H9 (cell line): ENCODE measurements around the gene EDEM1. TPM values are rescaled to one million over a fixed set of nuclear protein-coding genes. Genes with fewer than 3 reads are reported as not detected.

Experiments used
- DNase-seq: peaks from one replicate; pipeline ENCODE4 v3.0.0-alpha.2; 2017
- H2AFZ ChIP-seq: one replicate; pipeline ENCODE4 v1.6.1; 2013; ENCODE audit warnings: mild to moderate bottlenecking, low read length, control low read depth, moderate library complexity
- H2AK5ac ChIP-seq: 2 replicates; pipeline ENCODE4 v1.6.1; 2013; ENCODE audit warnings: low read length, control low read depth, mixed read lengths; ENCODE audit not compliant: insufficient read length
- H2BK120ac ChIP-seq: one replicate; pipeline ENCODE4 v1.6.1; 2013; ENCODE audit warnings: low read depth, mild to moderate bottlenecking, low read length, control low read depth, inconsistent platforms; ENCODE audit not compliant: poor library complexity, severe bottlenecking
- H2BK12ac ChIP-seq: 2 replicates; pipeline ENCODE4 v1.6.1; 2013; ENCODE audit warnings: low read length, control low read depth, mixed read lengths, low read depth; ENCODE audit not compliant: insufficient read length
- H2BK15ac ChIP-seq: 2 replicates; pipeline ENCODE4 v1.6.1; 2013; ENCODE audit warnings: low read depth, low read length, control low read depth
- H2BK20ac ChIP-seq: one replicate; pipeline ENCODE4 v1.6.1; 2013; ENCODE audit warnings: low read depth, mild to moderate bottlenecking, low read length, control low read depth, inconsistent platforms; ENCODE audit not compliant: poor library complexity, severe bottlenecking
- H2BK5ac ChIP-seq: 2 replicates; pipeline ENCODE4 v1.6.1; 2013; ENCODE audit warnings: low read length, control low read depth, mixed read lengths; ENCODE audit not compliant: insufficient read length
- H3K14ac ChIP-seq: 2 replicates; pipeline ENCODE4 v1.6.1; 2013; ENCODE audit warnings: low read length, control low read depth; ENCODE audit not compliant: insufficient read depth
- H3K18ac ChIP-seq: 2 replicates; pipeline ENCODE4 v1.6.1; 2013; ENCODE audit warnings: low read depth, mild to moderate bottlenecking, mixed read lengths, low read length, control low read depth; ENCODE audit not compliant: insufficient read length
- H3K23ac ChIP-seq: 2 replicates; pipeline ENCODE4 v1.6.1; 2013; ENCODE audit warnings: low read length, control low read depth, mixed read lengths, low read depth; ENCODE audit not compliant: insufficient read length
- H3K23me2 ChIP-seq: 2 replicates; pipeline ENCODE4 v1.6.1; 2013; ENCODE audit warnings: low read depth, mild to moderate bottlenecking, mixed read lengths, low read length, control low read depth; ENCODE audit not compliant: insufficient read length, poor library complexity, severe bottlenecking
- H3K27ac ChIP-seq: 2 replicates; pipeline ENCODE4 v1.5.1; 2013; ENCODE audit warnings: low read length, control low read depth, mixed read lengths, low read depth; ENCODE audit not compliant: insufficient read length
- H3K27me3 ChIP-seq: 2 replicates; pipeline ENCODE4 v1.6.1; 2013; ENCODE audit warnings: low read length, control low read depth, inconsistent platforms; ENCODE audit not compliant: insufficient read depth
- H3K4ac ChIP-seq: 2 replicates; pipeline ENCODE4 v1.6.1; 2013; ENCODE audit warnings: low read depth, mild to moderate bottlenecking, control low read depth, inconsistent platforms, low read length, moderate library complexity
- H3K4me1 ChIP-seq: 2 replicates; pipeline ENCODE4 v1.6.1; 2013; ENCODE audit warnings: low read length, control low read depth, inconsistent platforms; ENCODE audit not compliant: insufficient read depth
- H3K4me2 ChIP-seq: 2 replicates; pipeline ENCODE4 v1.6.1; 2013; ENCODE audit warnings: low read length, control low read depth, mixed read lengths; ENCODE audit not compliant: insufficient read length, insufficient read depth
- H3K56ac ChIP-seq: 2 replicates; pipeline ENCODE4 v1.6.1; 2013; ENCODE audit warnings: low read depth, mild to moderate bottlenecking, mixed read lengths, low read length, control low read depth; ENCODE audit not compliant: insufficient read length
- H3K79me1 ChIP-seq: 2 replicates; pipeline ENCODE4 v1.6.1; 2013; ENCODE audit warnings: low read depth, mild to moderate bottlenecking, moderate library complexity, low read length, control low read depth, inconsistent platforms; ENCODE audit not compliant: insufficient read depth, poor library complexity, severe bottlenecking
- H3K79me2 ChIP-seq: 2 replicates; pipeline ENCODE4 v1.6.1; 2013; ENCODE audit warnings: low read length, control low read depth, inconsistent platforms; ENCODE audit not compliant: insufficient read depth
- H3K9ac ChIP-seq: 2 replicates; pipeline ENCODE4 v1.6.1; 2013; ENCODE audit warnings: low read length, control low read depth, mixed read lengths; ENCODE audit not compliant: insufficient read length; ENCODE audit errors: extremely low read depth
- H3K9me3 ChIP-seq: one replicate; pipeline ENCODE4 v1.6.1; 2013; ENCODE audit warnings: low read depth, low read length, inconsistent platforms; ENCODE audit not compliant: control insufficient read depth
- H3T11ph ChIP-seq: one replicate; pipeline ENCODE4 v1.6.1; 2013; ENCODE audit warnings: mild to moderate bottlenecking, low read length, control low read depth, inconsistent platforms
- H4K20me1 ChIP-seq: one replicate; pipeline ENCODE4 v1.6.1; 2013; ENCODE audit not compliant: control insufficient read depth, insufficient read length, insufficient read depth
- H4K5ac ChIP-seq: 2 replicates; pipeline ENCODE4 v1.6.1; 2013; ENCODE audit warnings: low read depth, mild to moderate bottlenecking, mixed read lengths, low read length, control low read depth; ENCODE audit not compliant: insufficient read length
- H4K8ac ChIP-seq: replicated peaks from 2 replicates; pipeline ENCODE4 v1.6.1; 2013; ENCODE audit warnings: low read length, control low read depth, mixed read lengths, low read depth; ENCODE audit not compliant: insufficient read length
- H4K91ac ChIP-seq: 2 replicates; pipeline ENCODE4 v1.6.1; 2013; ENCODE audit warnings: low read depth, mild to moderate bottlenecking, moderate library complexity, mixed read lengths, low read length, control low read depth; ENCODE audit not compliant: insufficient read length
- H3K27ac Mint-ChIP-seq, 3 experiments: 2 replicates in 2 of 3; 3 replicates in 1 of 3; pipeline ENCODE4 v1.8.0; 2020 to 2021; ENCODE audit warnings: mixed read lengths in 3 of 3, mild to moderate bottlenecking in 1 of 3, moderate library complexity in 1 of 3
- H3K27me3 Mint-ChIP-seq: 2 replicates; pipeline ENCODE4 v1.8.0; 2021; ENCODE audit warnings: low read depth, mild to moderate bottlenecking, moderate library complexity, mixed read lengths
- H3K36me3 Mint-ChIP-seq, 3 experiments: 2 replicates in 2 of 3; 3 replicates in 1 of 3; pipeline ENCODE4 v1.8.0; 2020 to 2021; ENCODE audit warnings: low read depth in 3 of 3, mixed read lengths in 3 of 3; ENCODE audit not compliant: insufficient read depth in 1 of 3
- H3K4me1 Mint-ChIP-seq, 2 experiments: 2 replicates each; pipeline ENCODE4 v1.8.0; 2020; ENCODE audit warnings: mixed read lengths in 2 of 2
- H3K4me3 Mint-ChIP-seq, 2 experiments: 2 replicates in 1 of 2; 3 replicates in 1 of 2; pipeline ENCODE4 v1.8.0; 2020 to 2021; ENCODE audit warnings: mild to moderate bottlenecking in 2 of 2, mixed read lengths in 2 of 2, moderate library complexity in 1 of 2
- H3K9me3 Mint-ChIP-seq, 2 experiments: 2 replicates in 1 of 2; 3 replicates in 1 of 2; pipeline ENCODE4 v1.8.0; 2020; ENCODE audit warnings: mild to moderate bottlenecking in 2 of 2, mixed read lengths in 2 of 2, moderate library complexity in 1 of 2
- CTCF ChIP-seq: fragments of 200-600 bp; sonication (generic); conservative IDR thresholded peaks from 3 replicates; pipeline ENCODE4 v1.8.0; 2021; ENCODE audit warnings: antibody characterized with exemption, mild to moderate bottlenecking
- WGBS: extraction: QIAGEN DNeasy Blood & Tissue Kit; methylation state at CpG from one replicate; pipeline ENCODE4 v1.1.7; 2013; ENCODE audit warnings: missing lambda C conversion rate, low lambda C conversion rate, mixed read lengths; ENCODE audit not compliant: insufficient read length; ENCODE audit errors: extremely low coverage; 5-methylcytosine and 5-hydroxymethylcytosine counted together
- total RNA-seq: library from RNA; stranded (reverse); gene quantifications from 2 replicates; pipeline ENCODE4 v1.2.1, GENCODE V29; 2021

The EDEM1 gene
- total RNA-seq, 1 experiment from 2014 or later: 11.7 TPM

DNA sequence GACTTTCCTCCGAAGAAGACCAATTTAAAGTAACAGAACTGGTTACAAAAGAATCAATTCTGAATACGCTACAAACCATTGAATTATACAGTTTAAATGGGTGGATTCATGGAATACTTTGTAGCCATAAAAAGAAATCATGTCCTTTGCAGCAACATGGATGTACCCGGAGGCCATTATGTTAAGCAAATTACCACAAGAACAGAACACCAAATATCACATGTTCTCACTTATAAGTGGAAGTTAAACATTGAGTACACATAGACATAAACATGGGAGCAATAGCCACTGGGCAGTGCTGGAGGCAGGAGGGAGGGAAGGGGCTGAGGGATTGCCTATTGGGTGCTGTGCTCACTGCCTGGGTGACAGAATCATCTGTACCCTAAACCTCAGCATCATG lies 61.3 kb downstream of the EDEM1 start:
- no peak overlapping the region for H3K9ac ChIP-seq
- H3K4ac ChIP-seq: no peak overlapping the region
- H3K36me3 Mint-ChIP-seq: peaks cover 4 to 7% (median 5%) of the 10 kb centered on the region in 3 experiments; a peak in 6 of 7 replicates
- no peak overlapping the region for H2BK120ac ChIP-seq
- no peak overlapping the region for H4K5ac ChIP-seq
- DNase-seq: no peak
- no peaks in the 10 kb centered on the region for H3K79me1 ChIP-seq
- no peak overlapping the region for H3K4me3 Mint-ChIP-seq
- no peak overlapping the region for H3K56ac ChIP-seq
- H3K4me2 ChIP-seq: no peak overlapping the region
- WGBS: no CpG with 5 or more reads among the region's 3 CpGs
- H3K4me1 ChIP-seq: no peaks in the 10 kb centered on the region
- no peak overlapping the region for H2BK5ac ChIP-seq
- H3K14ac ChIP-seq: no peak overlapping the region
- no peak overlapping the region for H3K18ac ChIP-seq
- no peaks in the 10 kb centered on the region; the same call in 1 of the 2 replicates for H3K27me3 Mint-ChIP-seq
- no peaks in the 10 kb centered on the region for H3K79me2 ChIP-seq
- H3T11ph ChIP-seq: no peak overlapping the region
- H2BK12ac ChIP-seq: no peak overlapping the region
- H2AK5ac ChIP-seq: no peak overlapping the region
- H2BK15ac ChIP-seq: no peak overlapping the region
- H3K27ac ChIP-seq: no peak overlapping the region
- H4K20me1 ChIP-seq: no peaks in the 10 kb centered on the region
- TF ChIP-seq CTCF: no peak
- no peaks in the 10 kb centered on the region; a peak in 2 of 4 replicates for H3K4me1 Mint-ChIP-seq
- H4K8ac ChIP-seq: no peak overlapping the region
- no peak overlapping the region for H3K27ac Mint-ChIP-seq
- no peaks in the 10 kb centered on the region for H3K23me2 ChIP-seq
- H3K27me3 ChIP-seq: no peaks in the 10 kb centered on the region
- no peak overlapping the region for H4K91ac ChIP-seq
- H2AFZ ChIP-seq: no peak overlapping the region
- H3K23ac ChIP-seq: no peak overlapping the region
- H2BK20ac ChIP-seq: no peak overlapping the region
- H3K9me3 Mint-ChIP-seq: peaks cover 7 to 10% of the 10 kb centered on the region in 2 experiments; a peak in 4 of 5 replicates
- no peaks in the 10 kb centered on the region for H3K9me3 ChIP-seq
